ENCODE measurements around the gene PPIP5K1. TPM values are rescaled to one million over a fixed set of nuclear protein-coding genes. Genes with fewer than 3 reads are reported as not detected.

Gene PPIP5K1
- total RNA-seq, 2 experiments from 2014 or later, result 67.5 to 89.8 TPM

DNA sequence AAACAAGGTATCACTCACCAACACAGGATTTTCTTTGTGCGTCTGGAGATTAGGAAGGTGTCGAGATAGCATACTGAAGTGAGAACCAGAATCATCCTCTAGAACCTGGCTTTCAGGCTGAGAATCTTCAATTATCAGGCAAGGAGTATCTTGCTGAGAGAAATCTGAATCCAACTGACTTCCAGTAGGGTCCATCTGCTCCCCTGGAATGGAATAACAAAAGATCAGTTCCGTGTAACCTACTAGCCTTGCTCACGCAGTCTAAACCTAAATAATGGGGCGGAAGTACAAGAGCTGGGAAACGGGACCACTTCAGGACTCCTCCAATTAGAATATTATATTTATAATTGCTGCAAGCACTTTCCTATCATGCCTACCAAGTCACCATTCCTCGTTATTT, 97.7 kb downstream of the PPIP5K1 start:
- CTCF ChIA-PET (ENCODE audit: unreplicated experiment), result no interaction called here
- Histone ChIP-seq H3K4me3 (ENCODE audit: low read depth, low read length, poor library complexity, severe bottlenecking) (peak overlapping the region; percentile 79), H3K9me3 (ENCODE audit: low read length) (no peaks in the 10 kb centered on the region), H3K79me2 (ENCODE audit: insufficient read depth, low read depth, low read length) (peaks cover 13% of the 10 kb centered on the region; the same call in 1 of the 2 replicates), H3K36me3 (ENCODE audit: insufficient read depth, low read length) (peaks cover 42% of the 10 kb centered on the region), H4K20me1 (ENCODE audit: insufficient read depth, low read length) (no peaks in the 10 kb centered on the region), H3K9me2 (ENCODE audit: insufficient read depth, low read length) (no peaks in the 10 kb centered on the region), H3K27ac (ENCODE audit: low read depth, low read length, poor library complexity, severe bottlenecking) (no peak overlapping the region), H2AFZ (ENCODE audit: low read length) (peak overlapping the region; percentile 95), H3K4me1 (ENCODE audit: insufficient read depth, low read length, poor library complexity, severe bottlenecking) (peaks cover 14% of the 10 kb centered on the region), H3K4me2 (ENCODE audit: low read length) (peak overlapping the region; percentile 70)
- POLR2A ChIA-PET, result interaction anchor here (0.7 to 3.0 kb wide), 3 partner anchors 19 to 311 kb away, joined by 3 to 14 read pairs (median 3); no protein-coding TSS in a partner anchor
- no peak for TF ChIP-seq EZH2phosphoT487 (IDR thresholded peaks at IDR 0.05; ENCODE audit: borderline replicate concordance, low read depth, low read length)
- TF ChIP-seq, protein P1, sequence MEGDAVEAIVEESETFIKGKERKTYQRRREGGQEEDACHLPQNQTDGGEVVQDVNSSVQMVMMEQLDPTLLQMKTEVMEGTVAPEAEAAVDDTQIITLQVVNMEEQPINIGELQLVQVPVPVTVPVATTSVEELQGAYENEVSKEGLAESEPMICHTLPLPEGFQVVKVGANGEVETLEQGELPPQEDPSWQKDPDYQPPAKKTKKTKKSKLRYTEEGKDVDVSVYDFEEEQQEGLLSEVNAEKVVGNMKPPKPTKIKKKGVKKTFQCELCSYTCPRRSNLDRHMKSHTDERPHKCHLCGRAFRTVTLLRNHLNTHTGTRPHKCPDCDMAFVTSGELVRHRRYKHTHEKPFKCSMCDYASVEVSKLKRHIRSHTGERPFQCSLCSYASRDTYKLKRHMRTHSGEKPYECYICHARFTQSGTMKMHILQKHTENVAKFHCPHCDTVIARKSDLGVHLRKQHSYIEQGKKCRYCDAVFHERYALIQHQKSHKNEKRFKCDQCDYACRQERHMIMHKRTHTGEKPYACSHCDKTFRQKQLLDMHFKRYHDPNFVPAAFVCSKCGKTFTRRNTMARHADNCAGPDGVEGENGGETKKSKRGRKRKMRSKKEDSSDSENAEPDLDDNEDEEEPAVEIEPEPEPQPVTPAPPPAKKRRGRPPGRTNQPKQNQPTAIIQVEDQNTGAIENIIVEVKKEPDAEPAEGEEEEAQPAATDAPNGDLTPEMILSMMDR (conservative IDR thresholded peaks at IDR 0.05; ENCODE audit: low read length), result no peak
- no TSS peak for BruUV-seq (replicated peaks)
- intact Hi-C loops (cut with micrococcal nuclease; ENCODE audit: unreplicated experiment), result no loop called here
- DNase-seq (ENCODE audit: low spot score), result peak; percentile 25

DNA sequence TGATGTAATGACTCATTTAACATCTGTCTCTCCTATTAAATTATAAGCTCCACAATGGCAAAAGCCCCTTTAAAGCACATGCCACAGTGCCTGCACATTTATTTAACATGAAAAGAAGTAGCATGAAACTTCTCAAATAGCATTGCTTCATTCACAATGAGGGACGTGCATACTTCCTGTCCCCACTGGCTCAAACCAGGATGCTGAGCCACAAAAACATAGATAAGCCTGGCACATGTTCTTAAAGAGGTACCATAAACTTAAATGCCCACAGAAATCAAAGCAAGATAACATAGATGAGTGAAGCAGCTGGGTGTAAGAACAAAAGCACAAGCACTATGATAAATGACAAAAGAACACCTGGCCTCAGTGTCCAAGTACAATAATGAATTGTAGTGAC, 100.8 kb downstream of the PPIP5K1 start:
- no peak overlapping the region for H3K27ac ChIP-seq (ENCODE audit: low read depth, low read length, poor library complexity, severe bottlenecking)
- TF ChIP-seq, protein P1 (conservative IDR thresholded peaks at IDR 0.05; ENCODE audit: low read length), result no peak
- TF ChIP-seq EZH2phosphoT487 (IDR thresholded peaks at IDR 0.05; ENCODE audit: borderline replicate concordance, low read depth, low read length), result no peak

DNA sequence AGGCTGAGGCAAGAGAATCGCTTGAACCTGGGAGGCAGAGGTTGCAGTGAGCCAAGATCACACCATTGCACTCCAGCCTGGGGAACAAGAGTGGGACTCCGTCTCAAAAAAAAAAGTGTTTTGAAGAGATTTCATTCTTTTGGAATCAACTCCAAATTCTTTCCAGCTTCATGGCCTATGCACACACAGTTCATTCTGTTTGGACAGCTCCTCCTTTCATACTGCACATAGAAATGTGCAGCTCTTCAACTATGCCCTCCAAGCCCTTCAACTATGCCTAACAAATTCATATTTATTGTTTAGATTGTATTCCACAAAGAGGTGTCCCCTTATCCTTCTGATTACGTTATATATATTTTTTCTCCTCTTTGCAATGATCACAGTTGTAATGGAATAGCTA, 101.2 kb downstream of the PPIP5K1 start:
- no peaks in the 10 kb centered on the region for H3K9me3 ChIP-seq (ENCODE audit: low read length)
- peaks cover 13% of the 10 kb centered on the region for H3K4me1 ChIP-seq (ENCODE audit: insufficient read depth, low read length, poor library complexity, severe bottlenecking)
- peaks cover 13% of the 10 kb centered on the region; the same call in 1 of the 2 replicates for H3K79me2 ChIP-seq (ENCODE audit: insufficient read depth, low read depth, low read length)
- H3K4me2 ChIP-seq (ENCODE audit: low read length), result no peak overlapping the region
- intact Hi-C loops (cut with micrococcal nuclease; ENCODE audit: unreplicated experiment), result no loop called here
- H3K27ac ChIP-seq (ENCODE audit: low read depth, low read length, poor library complexity, severe bottlenecking), result no peak overlapping the region
- BruUV-seq (replicated peaks), result no TSS peak
- TF ChIP-seq, protein P1 (conservative IDR thresholded peaks at IDR 0.05; ENCODE audit: low read length), result no peak
- TF ChIP-seq EZH2phosphoT487 (IDR thresholded peaks at IDR 0.05; ENCODE audit: borderline replicate concordance, low read depth, low read length), result no peak
- H2AFZ ChIP-seq (ENCODE audit: low read length), result no peak overlapping the region
- no peaks in the 10 kb centered on the region for H4K20me1 ChIP-seq (ENCODE audit: insufficient read depth, low read length)
- DNase-seq (ENCODE audit: low spot score), result no peak
- ChIA-PET POLR2A (interaction anchor here (0.9 kb wide), 1 partner anchor 13 kb away, joined by 6 read pairs; no protein-coding TSS in a partner anchor), CTCF (ENCODE audit: unreplicated experiment) (no interaction called here)
- H3K4me3 ChIP-seq (ENCODE audit: low read depth, low read length, poor library complexity, severe bottlenecking), result no peak overlapping the region
- H3K36me3 ChIP-seq (ENCODE audit: insufficient read depth, low read length), result peaks cover 71% of the 10 kb centered on the region
- H3K9me2 ChIP-seq (ENCODE audit: insufficient read depth, low read length), result no peaks in the 10 kb centered on the region

More for the DNA sequence above, 100.8 kb downstream of the PPIP5K1 start:
- H2AFZ ChIP-seq (ENCODE audit: low read length), result no peak overlapping the region
- peaks cover 67% of the 10 kb centered on the region for H3K36me3 ChIP-seq (ENCODE audit: insufficient read depth, low read length)
- ChIA-PET CTCF (ENCODE audit: unreplicated experiment) (no interaction called here), POLR2A (interaction anchor here (0.9 kb wide), 1 partner anchor 13 kb away, joined by 6 read pairs; no protein-coding TSS in a partner anchor)
- H3K9me3 ChIP-seq (ENCODE audit: low read length), result no peaks in the 10 kb centered on the region
- no peaks in the 10 kb centered on the region for H4K20me1 ChIP-seq (ENCODE audit: insufficient read depth, low read length)
- no peak overlapping the region for H3K4me3 ChIP-seq (ENCODE audit: low read depth, low read length, poor library complexity, severe bottlenecking)
- no peak overlapping the region for H3K4me2 ChIP-seq (ENCODE audit: low read length)
- BruUV-seq (replicated peaks), result TSS peak; percentile 18
- no peaks in the 10 kb centered on the region for H3K9me2 ChIP-seq (ENCODE audit: insufficient read depth, low read length)
- DNase-seq (ENCODE audit: low spot score), result no peak
- intact Hi-C loops (cut with micrococcal nuclease; ENCODE audit: unreplicated experiment), result no loop called here
- peaks cover 13% of the 10 kb centered on the region; the same call in 1 of the 2 replicates for H3K79me2 ChIP-seq (ENCODE audit: insufficient read depth, low read depth, low read length)
- peaks cover 14% of the 10 kb centered on the region for H3K4me1 ChIP-seq (ENCODE audit: insufficient read depth, low read length, poor library complexity, severe bottlenecking)
